ENCODE results near the gene HS2ST1.
"Not testable (repeated sequence)": the region's sequence is repeated elsewhere in the genome, so short reads cannot be mapped to it uniquely, and the experiment has no call there.

GRCh38 chr1:86899401-86899800 is 15.0 kb upstream of the HS2ST1 start:
- not testable (repeated sequence) for TF ChIP-seq NFRKB (IDR thresholded peaks at IDR 0.05); FOXM1 (IDR thresholded peaks at IDR 0.05; ENCODE audit: borderline replicate concordance); ARNT (IDR thresholded peaks at IDR 0.05); SUZ12 (IDR thresholded peaks at IDR 0.05); FOXA1 (IDR thresholded peaks at IDR 0.05); SP1 (IDR thresholded peaks at IDR 0.05); BHLHE40 (IDR thresholded peaks at IDR 0.05; ENCODE audit: borderline replicate concordance); HDGF (IDR thresholded peaks at IDR 0.05; ENCODE audit: borderline replicate concordance); PKNOX1 (IDR thresholded peaks at IDR 0.05); L3MBTL2 (conservative IDR thresholded peaks at IDR 0.05)
